ENCODE results near the gene RAP1GAP2. TPM values are rescaled to one million over a fixed set of nuclear protein-coding genes. Genes with fewer than 3 reads are reported as not detected.

The RAP1GAP2 gene
- total RNA-seq, 4 donors from 2014 or later: 1.5 to 23.1 (median 6.7) TPM

GRCh38 chr17:3035256-3035967, 239.2 kb downstream of the RAP1GAP2 start:
- intact Hi-C loops (cut with DNase I; ENCODE audit: low total_unique reads): no loop called here

GRCh38 chr17:3035968-3036280, 239.7 kb downstream of the RAP1GAP2 start:
- DNase-seq: no peak
- H3K9me3 ChIP-seq: no peaks in the 10 kb centered on the region
- no peak overlapping the region for H3K27ac ChIP-seq
- H3K4me3 ChIP-seq: no peak overlapping the region
- TF ChIP-seq POLR2A (IDR thresholded peaks at IDR 0.05) (no peak), CTCF (IDR thresholded peaks at IDR 0.05) (no peak)
- H3K4me1 ChIP-seq: no peaks in the 10 kb centered on the region
- no peaks in the 10 kb centered on the region for H3K27me3 ChIP-seq
- intact Hi-C loops (cut with DNase I; ENCODE audit: low total_unique reads): no loop called here
- no peaks in the 10 kb centered on the region for H3K36me3 ChIP-seq

More at GRCh38 chr17:3035256-3035967, 239.2 kb downstream of the RAP1GAP2 start:
- Histone ChIP-seq H3K36me3 (no peaks in the 10 kb centered on the region), H3K9me3 (no peaks in the 10 kb centered on the region), H3K27ac (no peak overlapping the region), H3K4me3 (no peak overlapping the region), H3K27me3 (no peaks in the 10 kb centered on the region), H3K4me1 (no peaks in the 10 kb centered on the region)
- no peak for DNase-seq
- TF ChIP-seq CTCF (IDR thresholded peaks at IDR 0.05) (no peak), POLR2A (IDR thresholded peaks at IDR 0.05) (no peak)

- Histone ChIP-seq H3K4me3 (no peak overlapping the region), H3K36me3 (no peaks in the 10 kb centered on the region), H3K4me1 (no peaks in the 10 kb centered on the region), H3K9me3 (no peaks in the 10 kb centered on the region), H3K27me3 (no peaks in the 10 kb centered on the region), H3K27ac (no peak overlapping the region)
- no peak for TF ChIP-seq POLR2A (IDR thresholded peaks at IDR 0.05)
- no peak for TF ChIP-seq CTCF (IDR thresholded peaks at IDR 0.05)
- DNase-seq: no peak
- intact Hi-C loops (cut with DNase I; ENCODE audit: low total_unique reads): no loop called here
These were observed 240.6 kb downstream of the RAP1GAP2 start for GRCh38 chr17:3036800-3037199.

GRCh38 chr17:3037259-3037658, 241.0 kb downstream of the RAP1GAP2 start:
- Histone ChIP-seq H3K4me1 (no peaks in the 10 kb centered on the region), H3K27ac (no peak overlapping the region), H3K4me3 (no peak overlapping the region), H3K27me3 (no peaks in the 10 kb centered on the region), H3K36me3 (no peaks in the 10 kb centered on the region), H3K9me3 (no peaks in the 10 kb centered on the region)
- intact Hi-C loops (cut with DNase I; ENCODE audit: low total_unique reads): no loop called here
- no peak for DNase-seq
- TF ChIP-seq POLR2A (IDR thresholded peaks at IDR 0.05) (no peak), CTCF (IDR thresholded peaks at IDR 0.05) (no peak)

GRCh38 chr17:3038941-3039340, 242.7 kb downstream of the RAP1GAP2 start:
- H3K9me3 ChIP-seq: no peaks in the 10 kb centered on the region
- H3K27ac ChIP-seq: no peak overlapping the region
- no peak for TF ChIP-seq CTCF (IDR thresholded peaks at IDR 0.05)
- no peak for TF ChIP-seq POLR2A (IDR thresholded peaks at IDR 0.05)
- intact Hi-C loops (cut with DNase I; ENCODE audit: low total_unique reads): no loop called here
- H3K4me1 ChIP-seq: no peaks in the 10 kb centered on the region
- no peaks in the 10 kb centered on the region for H3K27me3 ChIP-seq
- H3K36me3 ChIP-seq: no peaks in the 10 kb centered on the region
- no peak for DNase-seq
- H3K4me3 ChIP-seq: no peak overlapping the region

All from uterus (tissue), 4 donors.